Activated CD4-positive, alpha-beta T cell treated with anti-CD3 and anti-CD28 coated beads, Interleukin-2, amount 50 U/mL, for 16 hours (primary cell): ENCODE measurements around the gene ITFG1.
"Not testable (repeated sequence)": the region's sequence is repeated elsewhere in the genome, so short reads cannot be mapped to it uniquely, and the experiment has no call there.

Source experiments
- DNase-seq: peaks from one replicate; pipeline ENCODE4 v3.0.0-alpha.2; 2020

Gene ITFG1

DNA sequence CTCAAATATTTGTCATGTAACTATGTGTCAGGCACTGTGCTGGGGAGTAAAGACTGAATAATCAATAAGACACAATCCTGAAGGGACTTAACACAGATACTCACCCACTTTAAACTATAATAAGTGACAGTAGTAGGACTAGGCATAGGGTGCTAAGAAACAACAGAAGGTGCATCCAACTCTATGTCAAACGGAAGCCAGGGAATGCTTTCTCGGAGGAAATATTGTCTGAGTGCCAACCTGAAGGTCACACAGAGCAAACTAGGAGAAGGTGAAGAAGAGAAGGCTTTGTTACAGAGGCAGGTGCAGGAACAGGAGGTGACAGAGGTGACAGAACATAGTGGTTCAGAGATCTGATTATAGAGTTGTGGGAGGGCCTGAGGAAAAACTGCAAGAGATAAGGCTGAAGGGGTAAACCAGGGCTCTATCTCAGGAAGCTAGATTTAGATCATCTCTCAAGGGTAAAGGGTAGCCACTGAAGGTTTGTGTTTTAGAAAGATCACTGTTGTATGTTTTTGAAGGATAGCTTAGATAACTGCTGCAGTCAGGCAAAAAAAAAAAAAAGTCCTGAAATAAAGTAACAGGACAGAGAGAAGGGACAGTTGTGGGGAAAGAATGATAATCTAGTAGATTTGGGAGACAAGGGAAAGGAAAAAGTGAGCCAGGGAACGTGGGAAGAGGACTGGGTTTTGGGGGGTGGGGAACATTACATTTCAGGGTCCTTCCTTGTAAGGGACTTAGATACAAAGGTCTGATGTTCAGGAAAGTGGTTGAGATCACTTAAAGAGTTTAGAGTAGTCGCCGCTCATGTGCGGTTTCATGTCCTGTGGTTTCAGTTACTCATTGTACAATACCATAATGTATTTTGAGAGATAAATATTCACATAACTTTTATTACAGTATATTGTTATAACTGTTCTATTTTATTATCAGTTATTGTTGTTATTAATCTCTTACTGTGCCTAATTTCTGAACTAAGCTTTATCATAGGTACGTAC lies 231.5 kb downstream of the ITFG1 start:
- no peak for DNase-seq

DNA sequence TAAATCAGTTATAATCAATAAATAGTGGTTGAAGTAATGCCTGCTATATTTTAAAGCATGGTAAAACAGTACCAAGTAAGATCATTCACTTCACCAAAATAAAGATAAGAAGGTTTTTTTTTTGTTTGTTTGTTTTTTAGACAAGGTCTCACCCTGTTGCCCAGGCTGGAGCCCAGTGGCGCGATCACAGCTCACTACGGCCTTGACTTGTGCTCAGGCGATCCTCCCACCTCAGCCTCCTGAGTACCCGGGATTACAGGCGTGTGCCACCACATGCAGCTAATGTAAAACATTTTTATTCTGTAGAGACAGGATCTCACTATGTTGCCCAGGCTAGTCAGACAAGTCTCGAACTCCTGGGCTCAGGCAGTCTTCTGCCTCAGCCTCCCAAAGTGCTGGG lies 232.6 kb downstream of the ITFG1 start:
- DNase-seq, result no peak

DNA sequence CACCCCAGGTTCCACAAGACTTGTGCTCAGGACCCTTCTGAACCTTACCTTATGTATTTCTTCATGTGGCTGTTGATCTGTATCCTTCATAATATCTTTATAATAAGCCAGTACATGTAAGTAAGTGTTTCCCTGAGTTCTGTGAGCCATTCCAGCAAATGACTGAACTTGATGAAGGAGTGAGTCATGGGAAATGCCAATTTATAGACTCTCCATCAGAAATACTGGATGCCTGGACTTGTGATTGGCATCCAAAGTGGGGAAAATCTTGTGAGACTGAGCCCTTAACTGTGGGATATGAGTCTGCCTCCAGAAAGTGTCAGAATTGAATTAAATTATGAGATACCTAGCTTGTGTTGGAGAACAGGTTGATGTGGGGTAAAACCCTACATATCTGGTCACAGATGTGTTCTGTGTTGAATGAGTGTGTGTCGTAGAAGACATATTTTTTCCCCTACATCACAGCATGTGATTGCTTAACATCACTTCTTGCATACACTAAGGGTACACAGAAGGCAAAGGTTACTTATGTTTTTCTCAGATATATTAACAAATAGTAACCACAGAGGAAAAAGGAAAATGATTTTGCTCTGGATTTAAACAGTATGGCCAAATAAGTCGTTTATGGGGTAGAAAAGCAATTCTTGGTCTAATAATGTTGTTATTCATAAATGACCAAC lies 247.0 kb downstream of the ITFG1 start:
- no peak for DNase-seq

DNA sequence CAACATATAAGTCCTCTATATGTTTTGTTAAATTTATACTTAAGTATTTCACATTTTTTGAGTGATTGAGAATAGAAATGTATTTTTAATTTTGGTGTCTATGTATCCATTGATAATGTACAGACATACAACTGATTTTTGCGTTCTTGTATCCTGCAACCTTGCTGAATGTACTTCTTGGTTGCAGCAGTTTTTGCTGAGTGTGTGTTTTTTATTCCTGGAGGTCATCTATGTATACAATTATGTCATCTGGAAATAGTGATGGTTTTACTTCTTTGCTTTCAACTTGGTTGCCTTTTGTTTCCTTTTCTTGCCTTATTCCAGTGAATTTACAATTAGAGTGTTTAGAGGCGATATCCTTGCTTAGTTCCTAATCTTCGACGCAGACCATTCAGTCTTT lies 249.6 kb downstream of the ITFG1 start:
- no peak for DNase-seq

DNA sequence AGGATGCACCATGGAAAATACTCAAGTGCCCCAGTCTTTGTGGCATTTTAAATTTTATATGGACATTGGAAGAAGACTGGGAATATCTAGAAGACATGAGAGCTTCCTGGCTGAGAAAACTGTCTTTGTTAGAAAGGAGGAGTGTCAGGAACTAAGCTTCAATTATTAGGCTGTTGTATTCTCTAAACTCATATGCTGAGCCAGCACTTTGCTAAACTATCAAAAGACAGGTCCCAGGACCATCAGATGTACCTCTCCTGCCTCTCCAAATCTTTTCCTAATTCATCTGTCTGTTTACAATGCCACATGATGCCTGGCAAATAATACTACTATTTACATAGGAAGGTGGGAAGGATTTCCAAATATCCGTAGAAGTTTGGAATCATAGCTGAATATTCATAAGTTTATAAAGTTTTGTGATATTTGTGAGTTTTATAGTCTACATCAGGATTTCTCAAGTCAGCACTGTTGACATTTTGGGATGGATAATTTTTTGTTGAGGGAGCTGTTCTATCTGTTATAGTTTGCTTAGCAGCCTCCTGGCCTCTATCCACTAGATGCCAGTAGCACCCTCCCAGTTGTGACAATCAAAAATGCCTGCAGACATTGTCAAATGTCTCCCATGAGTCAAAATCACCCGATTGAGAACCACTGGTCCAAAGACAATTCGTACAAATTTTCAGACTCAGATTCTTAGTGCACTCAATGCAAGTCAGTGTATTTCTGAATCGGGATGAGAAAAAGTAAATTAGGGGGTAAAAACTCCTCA lies 255.9 kb downstream of the ITFG1 start:
- DNase-seq, result no peak

DNA sequence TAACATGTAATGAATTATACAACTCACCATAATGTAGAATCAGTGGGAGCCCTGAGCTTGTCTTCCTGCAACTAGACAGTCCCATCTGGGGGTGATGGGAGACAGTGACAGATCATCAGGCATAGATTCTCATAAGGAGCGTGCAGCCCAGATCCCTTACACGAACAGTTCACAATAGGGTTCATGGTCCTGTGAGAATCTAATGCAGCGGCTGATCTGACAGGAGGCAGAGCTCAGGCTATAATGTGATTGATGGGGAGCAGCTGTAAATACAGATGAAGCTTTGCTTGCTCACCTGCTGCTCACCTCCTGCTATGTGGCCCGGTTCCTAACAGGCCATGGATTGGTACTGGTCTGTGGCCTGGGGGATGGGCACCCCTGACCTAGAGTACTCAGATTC lies 257.4 kb downstream of the ITFG1 start:
- DNase-seq, result not testable (repeated sequence)

DNA sequence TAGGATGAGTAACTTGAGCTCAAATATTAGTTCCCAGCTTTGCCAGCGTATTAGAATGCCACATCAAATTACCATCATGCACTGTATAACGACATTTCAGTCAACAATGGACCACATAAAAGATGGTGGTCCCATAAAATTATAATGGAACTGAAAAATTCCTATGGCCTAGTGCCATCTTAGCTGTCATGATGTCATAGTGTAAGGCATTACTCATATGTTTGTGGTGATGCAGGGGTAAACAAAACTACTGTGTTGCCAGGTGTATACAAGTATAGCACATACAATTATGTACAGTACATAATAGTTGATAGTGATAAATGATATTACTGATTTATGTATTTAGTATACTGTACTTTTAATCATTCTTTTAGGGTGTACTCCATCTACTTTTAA lies 262.7 kb downstream of the ITFG1 start:
- no peak for DNase-seq

DNA sequence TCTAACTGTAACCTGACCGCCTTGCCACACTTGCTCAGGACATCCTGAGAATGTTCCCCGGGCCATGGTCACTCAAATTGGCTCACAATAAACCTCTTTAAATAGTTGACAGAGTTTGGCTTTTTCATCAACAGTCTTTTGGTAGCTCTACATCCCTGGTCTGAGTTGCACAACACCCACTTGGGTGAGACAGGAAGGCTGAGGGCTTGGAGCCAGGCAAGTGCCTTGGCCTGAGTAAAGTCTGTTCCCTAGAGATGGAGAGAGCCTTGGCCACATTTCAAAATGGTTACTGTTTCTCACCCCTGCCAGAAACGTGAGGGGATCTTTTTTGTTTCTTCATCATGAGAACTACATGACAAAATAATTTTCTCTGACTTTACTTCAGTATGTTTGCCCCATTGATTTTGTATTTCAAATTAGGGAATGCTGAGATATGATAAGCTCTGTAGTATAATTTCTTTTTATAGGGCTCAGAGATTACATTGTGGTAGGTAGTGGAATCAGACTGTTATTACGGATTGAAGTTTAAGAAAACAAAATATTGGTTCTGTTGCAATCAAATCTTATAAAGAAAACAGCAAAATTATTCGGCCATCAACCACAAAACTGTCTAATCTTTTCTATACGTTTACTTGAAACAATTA lies 263.2 kb downstream of the ITFG1 start:
- DNase-seq, result no peak

DNA sequence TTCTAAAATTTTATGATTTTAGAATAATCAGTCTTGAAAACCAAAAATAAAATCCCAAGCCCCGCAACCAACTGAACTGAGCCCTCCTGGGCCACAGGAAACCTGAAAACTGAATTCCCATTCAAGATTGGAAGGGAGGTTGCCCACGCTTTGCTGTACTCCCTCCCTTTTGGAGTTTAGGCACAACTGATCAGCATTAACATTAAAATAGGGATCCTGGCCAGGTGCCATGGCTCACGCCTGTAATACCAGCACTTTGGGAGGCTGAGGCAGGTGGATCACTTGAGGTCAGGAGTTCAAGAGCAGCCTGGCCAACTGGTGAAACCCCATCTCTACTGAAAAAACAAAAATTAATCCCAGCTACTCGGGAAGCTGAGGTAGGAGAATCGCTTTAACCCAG lies 264.4 kb downstream of the ITFG1 start:
- no peak for DNase-seq

DNA sequence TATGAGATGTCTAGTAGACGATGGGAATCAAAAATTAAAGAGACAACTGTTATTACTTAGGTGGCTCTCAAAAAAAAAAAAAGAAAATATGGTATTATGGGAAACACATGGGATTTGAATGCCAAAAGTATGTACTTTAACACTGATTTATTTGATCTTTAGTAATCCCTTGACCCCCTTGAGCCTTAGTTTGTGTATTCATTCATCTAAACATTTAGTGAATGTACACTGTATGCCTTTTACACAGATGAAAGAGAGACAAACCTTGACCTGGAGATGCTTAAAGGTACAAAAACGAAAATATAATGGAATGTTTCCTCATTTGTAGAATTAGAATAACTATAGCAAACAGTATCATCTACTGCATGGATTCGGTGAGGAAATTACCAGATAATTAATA lies 278.5 kb downstream of the ITFG1 start:
- no peak for DNase-seq

DNA sequence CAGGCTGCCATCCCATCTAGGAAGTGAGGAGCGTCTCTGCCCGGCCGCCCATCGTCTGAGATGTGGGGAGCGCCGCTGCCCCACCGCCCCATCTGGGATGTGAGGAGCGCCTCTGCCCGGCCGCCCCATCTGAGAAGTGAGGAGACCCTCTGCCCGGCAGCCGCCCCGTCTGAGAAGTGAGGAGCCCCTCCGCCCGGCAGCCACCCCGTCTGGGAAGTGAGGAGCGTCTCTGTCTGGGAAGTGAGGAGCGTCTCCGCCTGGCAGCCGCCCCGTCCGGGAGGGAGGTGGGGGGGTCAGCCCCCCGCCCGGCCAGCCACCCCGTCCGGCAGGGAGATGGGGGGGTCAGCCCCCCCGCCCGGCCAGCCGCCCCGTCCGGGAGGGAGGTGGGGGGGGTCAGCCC lies 279.8 kb downstream of the ITFG1 start:
- not testable (repeated sequence) for DNase-seq

DNA sequence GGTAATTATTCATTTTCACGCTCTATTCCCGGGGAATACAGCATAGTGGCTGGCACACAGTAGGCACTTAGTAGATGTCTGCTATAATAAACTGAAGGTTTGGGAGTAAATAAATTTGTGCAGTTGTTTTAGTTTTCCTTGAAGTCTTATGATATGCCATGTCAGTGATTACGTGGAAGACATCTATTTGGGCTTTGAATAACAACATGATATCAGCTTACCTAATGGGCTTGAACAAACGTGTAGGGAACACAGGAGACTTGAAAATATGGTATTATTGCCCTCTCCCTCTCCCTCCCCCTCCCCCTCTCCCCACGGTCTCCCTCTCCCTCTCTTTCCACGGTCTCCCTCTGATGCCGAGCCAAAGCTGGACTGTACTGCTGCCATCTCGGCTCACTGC lies 280.8 kb downstream of the ITFG1 start:
- DNase-seq, result no peak

DNA sequence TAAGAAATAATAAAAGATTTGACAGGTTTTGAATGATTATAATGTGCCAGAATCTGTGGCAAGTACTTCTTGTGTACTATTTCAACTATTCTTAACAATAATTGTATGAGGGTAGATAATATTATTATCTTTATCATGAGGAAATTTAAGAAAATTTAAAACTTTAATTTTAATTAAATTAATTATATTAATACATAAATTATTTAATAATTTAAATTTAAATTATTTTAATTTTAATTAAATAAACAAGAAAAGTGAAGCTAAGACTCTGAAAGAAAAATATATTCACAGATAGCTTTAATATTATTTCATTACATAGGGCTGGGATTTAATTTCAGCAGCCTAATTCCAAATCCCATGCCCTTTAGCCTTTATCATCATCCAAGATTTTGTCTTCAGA lies 285.7 kb downstream of the ITFG1 start:
- no peak for DNase-seq

DNA sequence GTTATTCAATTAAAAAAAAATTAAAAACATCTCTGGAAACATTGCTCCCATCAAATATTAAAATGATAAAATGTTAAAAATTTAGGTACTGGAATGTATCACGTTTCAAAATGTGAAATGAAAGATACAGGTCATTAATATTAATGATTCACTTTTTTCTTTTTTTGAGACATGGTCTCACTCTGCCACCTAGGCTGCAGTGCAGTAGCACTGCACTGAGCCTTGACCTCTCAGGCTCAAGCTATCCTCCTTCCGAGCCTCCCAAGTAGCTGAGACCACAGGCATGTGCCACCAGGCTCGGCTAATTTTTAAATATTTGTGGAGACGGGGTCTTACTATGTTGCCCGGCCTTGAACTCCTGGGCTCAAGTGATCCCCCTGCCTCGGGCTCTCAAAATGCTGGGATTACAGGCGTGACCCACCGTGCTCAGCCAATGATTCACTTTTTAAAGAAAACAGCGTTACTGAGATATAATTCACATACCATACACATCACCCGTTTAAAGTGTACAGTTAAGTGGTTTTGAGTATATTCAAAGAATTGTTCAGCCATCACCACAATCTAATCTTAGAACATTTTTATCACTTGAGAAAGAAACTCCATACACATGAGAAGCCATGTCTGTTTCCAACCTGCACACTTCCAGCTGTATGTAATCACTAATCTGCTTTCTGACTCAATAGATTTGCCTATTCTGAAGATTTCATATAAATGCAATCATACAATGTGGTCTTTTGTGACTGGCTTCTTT lies 298.0 kb downstream of the ITFG1 start:
- DNase-seq, result no peak

DNA sequence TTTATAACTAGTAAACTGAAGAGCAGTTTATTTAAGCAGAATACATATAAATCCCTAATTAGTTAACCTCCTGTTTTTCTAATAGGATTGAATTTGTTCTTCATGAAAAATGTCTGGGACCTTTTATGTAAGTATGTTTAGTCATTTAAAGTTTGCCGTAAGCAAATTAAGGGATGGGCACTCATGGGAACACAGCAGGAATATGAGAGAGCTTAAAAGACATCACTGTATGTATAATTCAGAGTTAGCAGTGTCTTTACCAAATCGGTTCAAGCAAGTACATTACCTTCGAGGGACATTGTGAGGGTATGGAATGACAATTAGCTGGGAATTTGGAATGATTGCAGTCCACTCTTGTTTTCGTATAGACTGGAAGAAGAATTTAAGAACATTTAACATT lies 299.4 kb downstream of the ITFG1 start:
- no peak for DNase-seq

DNA sequence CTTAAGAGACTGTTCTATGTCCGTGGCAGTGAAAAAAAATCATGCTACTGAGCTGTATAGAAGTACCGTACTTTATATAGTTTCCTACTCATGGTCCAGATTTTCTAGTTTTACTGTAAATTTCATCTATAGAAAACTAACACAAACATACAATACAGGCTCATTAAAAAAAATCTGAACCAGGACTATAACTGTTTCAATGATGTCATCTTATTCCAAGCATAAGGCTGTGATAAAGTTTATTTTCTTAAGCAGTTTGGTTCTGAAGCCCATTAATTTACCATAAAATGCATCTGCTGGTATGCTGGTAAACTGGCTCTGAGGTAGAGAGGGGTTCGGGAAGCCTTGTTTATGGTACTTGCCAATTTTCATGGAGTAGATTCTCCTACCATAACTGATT lies 300.4 kb downstream of the ITFG1 start:
- DNase-seq, result no peak

DNA sequence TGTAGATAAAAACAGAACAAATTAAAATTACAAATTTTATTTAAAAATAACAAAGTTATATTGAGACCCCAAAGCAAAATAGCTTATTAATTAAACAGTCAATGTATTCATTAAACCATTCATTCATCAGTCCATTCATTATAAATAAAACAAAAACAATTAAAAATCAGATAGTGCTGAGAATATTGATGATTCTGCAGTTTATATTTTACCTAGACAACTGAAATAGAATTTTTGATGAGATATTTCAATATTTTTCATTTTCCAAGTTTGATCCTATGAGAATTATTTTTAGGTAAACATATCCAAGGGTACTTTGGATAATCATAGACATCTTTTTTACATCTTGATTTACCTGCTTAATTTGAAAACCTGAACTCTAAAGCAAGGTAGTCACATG lies 301.9 kb downstream of the ITFG1 start:
- no peak for DNase-seq

DNA sequence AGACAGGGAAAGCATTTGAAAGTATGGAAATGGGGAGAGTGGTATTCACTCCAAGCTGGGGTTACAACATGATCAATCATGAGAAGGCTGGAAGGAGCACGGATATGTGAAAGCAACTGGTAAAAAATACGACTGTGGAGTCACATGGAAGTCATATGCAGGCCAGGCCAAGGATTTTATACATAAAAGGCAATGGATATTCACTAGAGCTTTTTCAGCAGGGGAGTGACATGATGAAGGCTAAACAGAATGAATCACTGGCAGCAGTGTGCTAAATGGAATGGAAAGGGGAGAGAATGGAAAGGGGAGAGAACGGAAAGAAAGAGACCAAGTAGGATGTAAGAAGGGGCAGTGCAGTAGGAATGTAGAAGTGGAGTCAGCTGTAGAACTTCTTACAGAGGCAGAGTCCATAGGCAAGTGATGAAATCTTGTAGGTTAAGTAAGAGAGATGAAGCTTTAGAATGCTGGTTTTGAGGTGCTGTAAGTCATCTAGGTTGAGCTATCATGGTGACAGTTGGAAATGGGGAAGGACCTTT lies 304.1 kb downstream of the ITFG1 start:
- no peak for DNase-seq

DNA sequence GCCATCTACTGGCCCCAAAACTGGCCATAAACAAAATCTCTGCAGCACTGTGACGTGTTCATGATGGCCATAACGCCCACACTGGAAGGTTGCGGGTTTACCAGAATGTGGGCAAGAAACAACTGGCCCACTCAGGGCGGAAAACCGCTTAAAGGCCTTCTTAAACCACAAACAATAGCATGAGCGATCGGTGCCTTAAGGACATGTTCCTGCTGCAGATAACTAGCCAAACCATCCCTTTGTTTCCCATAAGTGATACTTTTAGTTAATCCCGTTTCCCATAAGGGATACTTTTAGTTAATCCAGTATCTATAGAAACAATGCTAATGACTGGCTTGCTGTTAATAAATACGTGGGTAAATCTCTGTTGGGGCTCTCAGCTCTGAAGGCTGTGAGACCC lies 308.4 kb downstream of the ITFG1 start:
- not testable (repeated sequence) for DNase-seq

DNA sequence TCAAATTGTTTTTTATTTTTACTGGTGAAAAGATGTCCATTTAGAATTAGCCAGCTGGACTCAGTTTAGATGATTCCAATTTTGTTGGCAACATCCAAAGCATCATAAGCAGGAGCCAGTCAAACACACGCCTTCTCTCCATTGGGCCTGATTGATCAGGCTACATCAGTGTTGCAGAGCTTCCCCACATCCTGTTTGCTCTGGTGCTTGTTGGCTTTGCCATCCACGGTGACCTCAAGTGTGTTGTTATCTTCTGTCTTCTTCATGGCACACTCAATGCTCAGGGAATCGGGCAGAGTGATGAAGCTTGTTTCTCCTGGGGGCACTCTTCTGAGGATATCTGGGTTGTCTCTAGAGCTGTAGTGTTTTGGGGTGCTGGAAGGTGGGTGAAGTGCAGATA lies 310.8 kb downstream of the ITFG1 start:
- no peak for DNase-seq

DNA sequence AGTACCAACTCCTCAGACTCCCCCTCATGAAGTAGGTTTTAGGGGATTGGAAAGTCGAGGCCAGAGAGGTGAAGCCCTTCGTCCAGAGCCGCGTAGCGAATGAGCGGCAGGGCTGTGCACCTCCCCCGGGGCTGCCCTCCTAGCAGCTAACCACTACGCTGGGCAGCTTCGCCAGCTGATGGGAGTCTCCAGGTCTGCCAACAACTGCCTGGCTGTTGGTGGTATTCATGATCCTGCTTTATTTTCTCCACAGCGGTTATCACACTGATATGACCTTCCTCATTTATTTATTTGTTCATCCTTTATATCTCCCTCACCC lies 316.3 kb downstream of the ITFG1 start:
- DNase-seq, result no peak
